K562 (cell line): ENCODE data around the gene ZNF106. TPM values are rescaled to one million over a fixed set of nuclear protein-coding genes. Genes with fewer than 3 reads are reported as not detected.
A peak's percentile ranks its signal among the peaks of the same experiment; 100 is the strongest.

Source experiments
- BCOR ChIP-seq: fragments of 450-650 bp; IDR thresholded peaks from 2 replicates; pipeline ENCODE4 v1.6.1; 2016
- BRF1 ChIP-seq: IDR thresholded peaks from 3 replicates; pipeline ENCODE4 v1.6.1; 2011; ENCODE audit warnings: borderline replicate concordance, mild to moderate bottlenecking; ENCODE audit not compliant: insufficient read length; ENCODE audit errors: extremely low read depth
- DPF2 ChIP-seq: fragments of 450-650 bp; IDR thresholded peaks from 2 replicates; pipeline ENCODE4 v1.6.1; 2016
- ELF4 ChIP-seq: fragments of 450-650 bp; formaldehyde crosslinking; IDR thresholded peaks from 2 replicates; pipeline ENCODE4 v1.4.0; 2022; ENCODE audit warnings: missing genetic modification characterization
- KDM5B ChIP-seq: fragments of 200-600 bp; sonication (generic); IDR thresholded peaks from 2 replicates; pipeline ENCODE4 v1.6.1; 2012; ENCODE audit warnings: low read depth, mild to moderate bottlenecking, moderate library complexity, low read length, control low read depth, inconsistent platforms; ENCODE audit not compliant: insufficient replicate concordance
- MIER1 ChIP-seq: fragments of 450-650 bp; IDR thresholded peaks from 2 replicates; pipeline ENCODE4 v1.6.1; 2016; ENCODE audit warnings: antibody characterized with exemption, mild to moderate bottlenecking, low read depth
- NR1H2 ChIP-seq: sonication (generic); formaldehyde crosslinking; IDR thresholded peaks from 2 replicates; pipeline ENCODE4 v1.4.0; 2020; ENCODE audit warnings: mild to moderate bottlenecking, missing genetic modification reagents
- POLR2B ChIP-seq: fragments of 450-650 bp; IDR thresholded peaks from 2 replicates; pipeline ENCODE4 v1.6.1; 2018; ENCODE audit warnings: low read depth; ENCODE audit not compliant: partially characterized antibody
- SMARCE1 ChIP-seq: fragments of 450-650 bp; IDR thresholded peaks from 2 replicates; pipeline ENCODE4 v1.7.1; 2016; ENCODE audit warnings: mild to moderate bottlenecking
- SOX6 ChIP-seq: fragments of 450-650 bp; IDR thresholded peaks from 2 replicates; pipeline ENCODE4 v1.6.1; 2014; ENCODE audit warnings: mild to moderate bottlenecking
- SP1 ChIP-seq: sonication (generic); formaldehyde crosslinking; IDR thresholded peaks from 2 replicates; pipeline ENCODE4 v1.8.1; 2022; ENCODE audit warnings: mild to moderate bottlenecking, missing genetic modification reagents
- SREBF1 ChIP-seq: fragments of 150-350 bp; IDR thresholded peaks from 2 replicates; pipeline ENCODE4 v1.6.1; 2014; ENCODE audit warnings: antibody characterized with exemption, low read depth, low read length, borderline replicate concordance
- TBP ChIP-seq: optimal IDR thresholded peaks from 2 replicates; pipeline ENCODE3; 2011; ENCODE audit warnings: low read depth, low read length, improper control_type of control experiment
- TCFL5 ChIP-seq: fragments of 250-450 bp; sonication (Bioruptor Pico); conservative IDR thresholded peaks from 2 replicates; pipeline ENCODE4 v1.6.1; 2021; ENCODE audit warnings: mild to moderate bottlenecking, moderate library complexity, matching md5 sums
- ZFX ChIP-seq: sonication (generic); formaldehyde crosslinking; IDR thresholded peaks from 2 replicates; pipeline ENCODE4 v1.8.0; 2022; ENCODE audit warnings: mild to moderate bottlenecking, missing genetic modification reagents, moderate library complexity
- ZNF121 ChIP-seq: sonication (generic); formaldehyde crosslinking; conservative IDR thresholded peaks from 2 replicates; pipeline ENCODE4 v1.8.0; 2022; ENCODE audit warnings: missing genetic modification reagents
- polyA plus RNA-seq, 8 experiments: library from polyadenylated mRNA; depleted of rRNA in 4 of 8; stranded (reverse) in 5 of 8; unstranded in 3 of 8; fragments of >200 nt; fragmentation: Nextera tagmentation in 2 of 8; fragmentation: Illumina TruSeq in 1 of 8; extraction: Ambion mirVana in 2 of 8; extraction: Trizol in 1 of 8; gene quantifications; 2 replicates each; pipeline versions ENCODE4 v1.2.1 to v1.2.3, GENCODE V29; 2011 to 2014; ENCODE audit warnings: inconsistent platforms in 1 of 8, missing spikeins in 1 of 8
- total RNA-seq, 7 experiments: library from RNA; depleted of rRNA in 6 of 7; stranded (reverse); fragments of >200 nt in 6 of 7; fragmentation: Illumina TruSeq in 2 of 7; extraction: Trizol in 2 of 7; gene quantifications; 2 replicates each; pipeline versions ENCODE4 v1.2.1 to v1.2.3, GENCODE V29; 2011 to 2021; ENCODE audit warnings: low replicate concordance in 1 of 7
- TF ChIP-seq, protein P1 (sequence below): sonication (generic); formaldehyde crosslinking; IDR thresholded peaks from 2 replicates; pipeline ENCODE4 v1.8.0; 2022; ENCODE audit warnings: mild to moderate bottlenecking, missing genetic modification reagents
- TF ChIP-seq, protein P2 (sequence below): sonication (generic); formaldehyde crosslinking; IDR thresholded peaks from 2 replicates; pipeline ENCODE4 v1.9.0; 2022; ENCODE audit warnings: mild to moderate bottlenecking, missing genetic modification reagents
- TF ChIP-seq, protein P3 (sequence below): IDR thresholded peaks from 3 replicates; pipeline ENCODE4 v1.6.1; 2011; ENCODE audit warnings: borderline replicate concordance, mild to moderate bottlenecking, moderate library complexity; ENCODE audit not compliant: insufficient read length; ENCODE audit errors: extremely low read depth
- TF ChIP-seq, protein P4 (sequence below): fragments of 250-450 bp; sonication (Bioruptor Pico); IDR thresholded peaks from 2 replicates; pipeline ENCODE4 v1.8.0; 2021; ENCODE audit warnings: mild to moderate bottlenecking, moderate library complexity

ZNF106 gene
- total and polyA plus RNA-seq, 9 of the 15 experiments (the other 6 are each of a cell fraction or from before 2014, with no cell fraction given), result 14.4 to 55.3 (median 33.7) TPM

DNA sequence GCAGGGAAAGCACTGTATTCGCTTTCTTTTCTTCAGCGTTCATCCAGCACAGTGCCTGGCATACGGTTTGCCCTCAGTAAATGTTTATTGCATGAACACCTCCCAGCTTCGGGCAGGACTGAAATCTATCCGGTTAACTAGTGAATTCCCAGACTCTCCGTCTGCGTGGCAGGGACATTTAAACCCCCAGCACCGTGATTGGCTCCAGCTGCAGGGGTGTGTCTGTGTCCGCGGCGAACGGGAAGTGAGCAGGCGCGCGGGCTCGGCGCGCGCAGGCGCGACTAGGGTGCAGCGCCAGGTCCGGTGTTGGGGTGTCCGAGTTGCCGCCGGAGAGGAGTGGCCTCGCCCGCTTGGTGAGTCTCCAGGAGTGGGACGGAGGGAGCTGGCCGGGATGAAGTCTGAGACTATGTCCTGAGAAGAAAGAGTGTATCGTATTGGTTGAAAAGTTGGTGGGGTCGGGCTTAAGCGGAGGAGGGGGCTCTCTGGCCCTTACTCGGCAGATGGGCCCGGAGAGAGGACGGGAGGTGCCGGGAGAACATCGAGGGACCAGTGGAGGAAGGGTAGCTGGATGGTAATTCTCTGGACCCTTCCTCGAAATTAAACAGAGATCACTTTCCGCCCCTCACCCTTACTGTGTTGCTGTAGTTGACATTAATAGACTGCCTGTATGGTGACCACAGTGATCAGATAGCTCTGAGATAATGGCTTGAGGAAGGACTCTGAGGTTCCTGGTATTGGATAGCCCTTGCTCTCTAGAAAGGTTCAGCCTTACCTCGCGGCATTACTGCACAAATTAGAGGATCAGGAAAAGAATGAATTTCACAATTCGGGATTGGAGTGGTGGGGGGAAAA lies 4.6 kb upstream of the ZNF106 start, which contains the start of gene SNAP23 (continued):
- TF ChIP-seq SOX6, result peak; percentile 63
- TF ChIP-seq, protein P1, sequence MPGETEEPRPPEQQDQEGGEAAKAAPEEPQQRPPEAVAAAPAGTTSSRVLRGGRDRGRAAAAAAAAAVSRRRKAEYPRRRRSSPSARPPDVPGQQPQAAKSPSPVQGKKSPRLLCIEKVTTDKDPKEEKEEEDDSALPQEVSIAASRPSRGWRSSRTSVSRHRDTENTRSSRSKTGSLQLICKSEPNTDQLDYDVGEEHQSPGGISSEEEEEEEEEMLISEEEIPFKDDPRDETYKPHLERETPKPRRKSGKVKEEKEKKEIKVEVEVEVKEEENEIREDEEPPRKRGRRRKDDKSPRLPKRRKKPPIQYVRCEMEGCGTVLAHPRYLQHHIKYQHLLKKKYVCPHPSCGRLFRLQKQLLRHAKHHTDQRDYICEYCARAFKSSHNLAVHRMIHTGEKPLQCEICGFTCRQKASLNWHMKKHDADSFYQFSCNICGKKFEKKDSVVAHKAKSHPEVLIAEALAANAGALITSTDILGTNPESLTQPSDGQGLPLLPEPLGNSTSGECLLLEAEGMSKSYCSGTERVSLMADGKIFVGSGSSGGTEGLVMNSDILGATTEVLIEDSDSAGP, result no peak
- TF ChIP-seq TCFL5 (CRISPR knock-in tag), result no peak
- peak; percentile 88 for TF ChIP-seq POLR2B
- 0 out of 2 replicates have a peak, but pooled peaks have one; percentile 4 for TF ChIP-seq ELF4 (CRISPR knock-in tag)
- peak; percentile 53; the same call in 1 of the 2 replicates for TF ChIP-seq SP1 (CRISPR knock-in tag)
- peak; percentile 69 for TF ChIP-seq SMARCE1
- TF ChIP-seq ZNF121 (CRISPR knock-in tag), result no peak
- no peak for TF ChIP-seq NR1H2
- peak; percentile 43 for TF ChIP-seq KDM5B
- TF ChIP-seq ZFX (CRISPR knock-in tag), result peak; percentile 66
- TF ChIP-seq BCOR, result peak; percentile 13; the same call in 1 of the 2 replicates
- TF ChIP-seq, protein P2, sequence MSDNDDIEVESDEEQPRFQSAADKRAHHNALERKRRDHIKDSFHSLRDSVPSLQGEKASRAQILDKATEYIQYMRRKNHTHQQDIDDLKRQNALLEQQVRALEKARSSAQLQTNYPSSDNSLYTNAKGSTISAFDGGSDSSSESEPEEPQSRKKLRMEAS (CRISPR knock-in tag), result peak; percentile 55; the same call in 1 of the 2 replicates
- 0 out of 2 replicates have a peak, but pooled peaks have one; percentile 36 for TF ChIP-seq MIER1
- peak; percentile 61 for TF ChIP-seq DPF2
- TF ChIP-seq SREBF1, result no peak
- TF ChIP-seq, protein P3, sequence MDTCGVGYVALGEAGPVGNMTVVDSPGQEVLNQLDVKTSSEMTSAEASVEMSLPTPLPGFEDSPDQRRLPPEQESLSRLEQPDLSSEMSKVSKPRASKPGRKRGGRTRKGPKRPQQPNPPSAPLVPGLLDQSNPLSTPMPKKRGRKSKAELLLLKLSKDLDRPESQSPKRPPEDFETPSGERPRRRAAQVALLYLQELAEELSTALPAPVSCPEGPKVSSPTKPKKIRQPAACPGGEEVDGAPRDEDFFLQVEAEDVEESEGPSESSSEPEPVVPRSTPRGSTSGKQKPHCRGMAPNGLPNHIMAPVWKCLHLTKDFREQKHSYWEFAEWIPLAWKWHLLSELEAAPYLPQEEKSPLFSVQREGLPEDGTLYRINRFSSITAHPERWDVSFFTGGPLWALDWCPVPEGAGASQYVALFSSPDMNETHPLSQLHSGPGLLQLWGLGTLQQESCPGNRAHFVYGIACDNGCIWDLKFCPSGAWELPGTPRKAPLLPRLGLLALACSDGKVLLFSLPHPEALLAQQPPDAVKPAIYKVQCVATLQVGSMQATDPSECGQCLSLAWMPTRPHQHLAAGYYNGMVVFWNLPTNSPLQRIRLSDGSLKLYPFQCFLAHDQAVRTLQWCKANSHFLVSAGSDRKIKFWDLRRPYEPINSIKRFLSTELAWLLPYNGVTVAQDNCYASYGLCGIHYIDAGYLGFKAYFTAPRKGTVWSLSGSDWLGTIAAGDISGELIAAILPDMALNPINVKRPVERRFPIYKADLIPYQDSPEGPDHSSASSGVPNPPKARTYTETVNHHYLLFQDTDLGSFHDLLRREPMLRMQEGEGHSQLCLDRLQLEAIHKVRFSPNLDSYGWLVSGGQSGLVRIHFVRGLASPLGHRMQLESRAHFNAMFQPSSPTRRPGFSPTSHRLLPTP, result no peak
- TF ChIP-seq TBP, result peak; percentile 65
- TF ChIP-seq BRF1, result no peak
- TF ChIP-seq, protein P4, sequence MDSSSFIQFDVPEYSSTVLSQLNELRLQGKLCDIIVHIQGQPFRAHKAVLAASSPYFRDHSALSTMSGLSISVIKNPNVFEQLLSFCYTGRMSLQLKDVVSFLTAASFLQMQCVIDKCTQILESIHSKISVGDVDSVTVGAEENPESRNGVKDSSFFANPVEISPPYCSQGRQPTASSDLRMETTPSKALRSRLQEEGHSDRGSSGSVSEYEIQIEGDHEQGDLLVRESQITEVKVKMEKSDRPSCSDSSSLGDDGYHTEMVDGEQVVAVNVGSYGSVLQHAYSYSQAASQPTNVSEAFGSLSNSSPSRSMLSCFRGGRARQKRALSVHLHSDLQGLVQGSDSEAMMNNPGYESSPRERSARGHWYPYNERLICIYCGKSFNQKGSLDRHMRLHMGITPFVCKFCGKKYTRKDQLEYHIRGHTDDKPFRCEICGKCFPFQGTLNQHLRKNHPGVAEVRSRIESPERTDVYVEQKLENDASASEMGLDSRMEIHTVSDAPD (CRISPR knock-in tag), result no peak
